ENCODE measurements around the gene FAM168B.

GRCh38 chr2:131030478-131030971, 62.7 kb downstream of the FAM168B start:
- TF ChIP-seq EZH2 (IDR thresholded peaks at IDR 0.05; ENCODE audit: borderline replicate concordance, control insufficient read depth, low read depth, low read length), result no peak
- no peak for TF ChIP-seq CTCF (IDR thresholded peaks at IDR 0.05 in 2 of 3, conservative IDR thresholded peaks at IDR 0.05 in 1 of 3; ENCODE audit: control insufficient read depth in 2 of 3, extremely low read depth in 1 of 3, insufficient read depth in 1 of 3, low read depth in 3 of 3, low read length in 3 of 3)
- TF ChIP-seq SIX5 (IDR thresholded peaks at IDR 0.05; ENCODE audit: low read depth, low read length, severe bottlenecking), result no peak
- no peak for TF ChIP-seq MEF2A (IDR thresholded peaks at IDR 0.05; ENCODE audit: insufficient read depth, low read depth, low read length)
- no peak for TF ChIP-seq SMC3 (IDR thresholded peaks at IDR 0.05; ENCODE audit: borderline replicate concordance, low read length)
- no peak for TF ChIP-seq YY1 (IDR thresholded peaks at IDR 0.05; ENCODE audit: low read depth, low read length)
- TF ChIP-seq MYC (IDR thresholded peaks at IDR 0.05; ENCODE audit: insufficient read depth, insufficient read length, insufficient replicate concordance, low read length, severe bottlenecking), result no peak
- TF ChIP-seq ZBTB40 (IDR thresholded peaks at IDR 0.05; ENCODE audit: borderline replicate concordance), result no peak
- TF ChIP-seq FOXM1 (IDR thresholded peaks at IDR 0.05; ENCODE audit: low read depth, low read length), result no peak
- no peak for TF ChIP-seq DPF2 (IDR thresholded peaks at IDR 0.05)
- TF ChIP-seq ZNF24 (IDR thresholded peaks at IDR 0.05), result no peak
- TF ChIP-seq POU2F2 (IDR thresholded peaks at IDR 0.05; ENCODE audit: borderline replicate concordance, low read depth, low read length), result no peak
- no peak for TF ChIP-seq NFYA (IDR thresholded peaks at IDR 0.05; ENCODE audit: borderline replicate concordance, low read depth, low read length)
- TF ChIP-seq ZZZ3 (IDR thresholded peaks at IDR 0.05; ENCODE audit: control insufficient read depth, insufficient read length, low read depth), result no peak
